ENCODE measurements around the gene IMPA2.
A peak's percentile ranks its signal among the peaks of the same experiment; 100 is the strongest.

The IMPA2 gene

DNA sequence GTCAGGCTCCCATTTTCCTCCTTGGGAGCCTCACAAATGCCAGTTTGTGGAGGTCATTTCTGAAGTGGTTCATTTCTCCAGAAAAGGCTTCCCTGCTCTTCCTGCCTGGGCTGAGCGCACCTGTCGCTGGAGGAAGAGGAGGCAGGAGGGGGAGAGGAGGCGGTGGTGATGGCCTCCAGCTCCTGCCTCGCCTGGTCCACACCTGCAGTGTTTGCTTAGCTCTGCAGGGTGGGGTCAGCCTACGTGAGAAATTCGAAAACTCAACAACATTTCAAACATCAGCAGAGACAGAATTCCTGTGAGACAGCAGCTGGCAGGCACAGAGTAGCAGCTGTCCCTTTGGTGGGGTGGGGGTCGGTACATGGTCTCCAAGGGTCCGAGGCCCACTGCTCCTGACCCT is 7.9 kb downstream of the IMPA2 start:
- intact Hi-C loops (cut with micrococcal nuclease): no loop called here
- H3K4me1 Mint-ChIP-seq (ENCODE audit: low read depth): peaks cover 69% of the 10 kb centered on the region
- no peaks in the 10 kb centered on the region for H3K9me3 Mint-ChIP-seq
- H3K36me3 Mint-ChIP-seq (ENCODE audit: low read depth): no peaks in the 10 kb centered on the region
- H3K4me3 Mint-ChIP-seq: no peak overlapping the region
- H3K27me3 Mint-ChIP-seq: no peaks in the 10 kb centered on the region
- H3K27ac Mint-ChIP-seq: no peak overlapping the region

DNA sequence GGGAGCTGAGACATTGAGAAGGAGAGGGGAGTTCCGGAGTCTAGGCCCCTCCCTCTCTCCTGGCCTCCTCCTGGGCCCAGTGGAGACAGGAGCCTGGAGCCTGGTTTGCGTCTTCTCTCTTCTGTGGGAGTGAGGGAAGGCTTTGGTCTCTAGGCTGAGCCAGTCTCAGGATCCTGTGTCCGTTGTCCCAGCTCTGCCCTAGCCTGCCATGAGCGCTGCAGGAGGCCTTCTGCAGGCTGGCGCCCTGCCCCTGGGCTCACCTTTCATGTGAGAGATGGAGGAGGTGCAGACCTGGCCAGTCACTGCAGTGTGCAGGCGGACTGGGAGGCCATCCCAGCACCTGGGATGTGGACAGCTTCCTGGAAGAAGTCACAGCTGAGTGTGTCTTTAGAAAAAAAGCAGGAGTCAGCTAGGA is 8.7 kb downstream of the IMPA2 start:
- H3K27me3 Mint-ChIP-seq: no peaks in the 10 kb centered on the region
- H3K27ac Mint-ChIP-seq: no peak overlapping the region
- H3K9me3 Mint-ChIP-seq: no peaks in the 10 kb centered on the region
- H3K4me1 Mint-ChIP-seq (ENCODE audit: low read depth): peaks cover 75% of the 10 kb centered on the region
- intact Hi-C loops (cut with micrococcal nuclease): no loop called here
- H3K4me3 Mint-ChIP-seq: no peak overlapping the region
- H3K36me3 Mint-ChIP-seq (ENCODE audit: low read depth): no peaks in the 10 kb centered on the region

DNA sequence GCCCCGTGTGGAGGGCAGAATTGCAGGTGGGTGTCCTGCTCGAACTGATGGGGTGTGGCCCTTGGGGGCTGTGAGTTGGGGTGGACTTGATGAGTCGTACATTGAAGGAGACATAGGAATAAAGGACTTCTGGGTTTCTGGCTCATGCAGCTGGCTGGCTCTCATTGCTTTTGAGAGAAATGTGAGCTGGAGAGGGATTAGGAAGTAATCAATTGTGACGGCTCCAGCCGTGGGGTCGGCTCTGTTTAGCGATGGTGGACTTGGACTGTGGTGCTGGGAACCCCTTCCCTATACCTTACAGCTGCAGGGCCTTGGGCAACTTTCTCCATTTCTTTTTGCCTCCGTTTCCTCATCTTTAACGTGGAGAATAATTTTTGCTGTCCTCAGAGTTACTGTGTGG is 9.2 kb downstream of the IMPA2 start:
- no peak overlapping the region for H3K27ac Mint-ChIP-seq
- H3K4me3 Mint-ChIP-seq: no peak overlapping the region
- no peaks in the 10 kb centered on the region for H3K36me3 Mint-ChIP-seq (ENCODE audit: low read depth)
- H3K4me1 Mint-ChIP-seq (ENCODE audit: low read depth): peaks cover 78% of the 10 kb centered on the region
- no peaks in the 10 kb centered on the region for H3K9me3 Mint-ChIP-seq
- no peaks in the 10 kb centered on the region for H3K27me3 Mint-ChIP-seq
- intact Hi-C loops (cut with micrococcal nuclease): no loop called here

DNA sequence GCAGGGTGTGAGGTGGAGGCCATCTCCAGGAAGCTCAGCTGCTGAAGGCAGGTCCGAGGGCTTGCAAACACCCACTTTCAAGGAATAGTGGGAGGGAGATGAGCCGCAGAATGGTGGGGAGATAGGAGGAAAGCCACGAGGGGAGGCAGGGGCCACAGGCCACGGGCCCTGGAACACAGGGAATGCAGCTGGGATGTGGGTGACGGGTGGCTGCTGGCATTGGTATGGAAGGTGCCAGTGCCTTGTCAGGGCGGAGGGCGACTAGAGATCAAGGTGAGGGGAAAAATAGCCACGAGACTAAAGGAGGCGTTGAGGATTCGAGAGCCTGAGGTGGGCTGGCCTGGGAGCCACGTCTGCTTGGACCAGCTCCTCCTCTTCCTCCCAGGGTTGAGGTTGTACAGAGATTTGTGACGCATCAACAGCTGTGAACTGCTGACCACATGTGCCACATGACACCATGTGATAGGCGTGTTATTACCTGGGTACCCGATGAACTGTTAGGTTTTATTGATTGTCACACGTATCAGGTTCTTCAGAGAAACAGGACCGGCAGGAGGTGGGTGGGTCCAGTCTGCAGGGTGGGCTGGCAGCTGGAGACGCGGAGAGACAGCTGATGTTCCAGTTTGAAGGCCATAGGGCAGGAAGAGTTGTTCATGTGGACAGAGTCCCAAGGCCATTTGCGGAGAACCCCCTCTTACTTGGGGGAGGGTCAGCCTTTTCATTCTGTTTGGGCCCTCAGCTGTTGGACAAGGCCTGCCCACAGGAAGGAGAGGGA is 9.9 kb downstream of the IMPA2 start:
- intact Hi-C loops (cut with micrococcal nuclease): no loop called here
- no peaks in the 10 kb centered on the region for H3K9me3 Mint-ChIP-seq
- H3K36me3 Mint-ChIP-seq (ENCODE audit: low read depth): no peaks in the 10 kb centered on the region
- peak overlapping the region; percentile 14 for H3K27ac Mint-ChIP-seq
- H3K27me3 Mint-ChIP-seq: no peaks in the 10 kb centered on the region
- H3K4me3 Mint-ChIP-seq: no peak overlapping the region
- peaks cover 78% of the 10 kb centered on the region for H3K4me1 Mint-ChIP-seq (ENCODE audit: low read depth)

DNA sequence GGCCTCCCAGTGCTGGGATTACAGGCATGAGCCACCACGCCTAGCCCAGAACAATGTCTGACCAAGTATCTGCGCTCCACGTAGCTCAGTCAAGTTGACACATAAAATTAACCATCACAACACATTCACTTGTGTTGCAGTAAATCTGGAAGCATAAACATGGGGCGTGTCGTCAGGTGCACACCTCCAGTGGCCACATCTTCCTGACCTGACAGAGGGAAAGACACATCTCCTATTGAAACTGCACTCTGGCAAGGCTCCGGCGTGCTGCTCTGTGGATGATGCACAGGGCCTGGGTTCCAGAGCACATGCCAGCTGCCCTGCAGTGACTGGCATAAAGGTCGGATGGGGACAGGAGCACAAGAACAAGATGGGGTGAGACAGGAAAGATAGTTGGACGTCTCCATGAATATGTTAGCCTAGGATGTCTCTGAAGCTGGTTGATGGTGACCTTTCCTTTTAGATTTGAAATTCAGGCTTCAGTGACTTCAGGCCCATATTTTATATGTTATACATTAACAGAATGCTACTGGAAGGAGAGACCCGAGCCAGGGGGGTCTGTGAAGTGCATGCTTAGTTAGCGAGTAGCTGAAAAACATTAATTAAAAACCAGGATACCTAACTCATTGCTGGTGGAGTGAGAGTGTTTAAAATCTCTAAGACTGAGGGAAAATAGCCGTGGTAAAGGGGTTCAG is 10.9 kb downstream of the IMPA2 start:
- H3K4me1 Mint-ChIP-seq (ENCODE audit: low read depth): peaks cover 74% of the 10 kb centered on the region
- H3K36me3 Mint-ChIP-seq (ENCODE audit: low read depth): no peaks in the 10 kb centered on the region
- H3K27me3 Mint-ChIP-seq: no peaks in the 10 kb centered on the region
- no peak overlapping the region for H3K4me3 Mint-ChIP-seq
- no peak overlapping the region for H3K27ac Mint-ChIP-seq
- H3K9me3 Mint-ChIP-seq: no peaks in the 10 kb centered on the region
- intact Hi-C loops (cut with micrococcal nuclease): no loop called here

DNA sequence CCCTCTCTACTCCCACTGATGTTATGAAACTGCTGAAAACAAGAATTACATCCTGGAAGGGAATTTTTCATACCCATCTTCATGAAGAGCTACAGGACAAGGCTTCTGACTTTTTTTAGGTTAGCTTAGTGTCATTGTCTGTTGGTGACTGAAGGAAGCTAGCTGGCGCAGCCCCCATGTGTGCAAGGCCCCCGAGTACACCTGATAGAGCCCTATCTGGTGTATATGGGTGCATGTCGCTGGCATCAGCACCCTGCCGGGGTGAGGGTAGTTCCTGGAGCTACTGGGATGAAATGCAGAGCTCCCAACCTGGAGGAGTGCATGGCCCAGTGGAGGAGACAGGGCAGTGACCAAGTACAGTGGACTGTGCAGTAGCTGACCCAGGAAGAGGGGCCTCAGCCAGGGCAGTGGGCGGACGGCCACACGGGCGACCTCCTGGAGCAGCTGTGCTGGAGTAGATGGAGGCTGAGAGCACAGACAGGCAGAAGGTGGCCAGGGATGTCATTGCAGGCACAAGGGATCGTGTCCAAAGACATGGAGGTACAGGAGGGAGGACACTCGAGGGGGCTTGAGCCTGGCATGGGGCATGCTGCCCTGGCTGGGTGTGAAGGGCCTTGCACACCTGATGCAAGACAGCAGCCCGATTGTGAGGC is 12.1 kb downstream of the IMPA2 start:
- H3K27ac Mint-ChIP-seq: peak overlapping the region; percentile 12
- intact Hi-C loops (cut with micrococcal nuclease): no loop called here

DNA sequence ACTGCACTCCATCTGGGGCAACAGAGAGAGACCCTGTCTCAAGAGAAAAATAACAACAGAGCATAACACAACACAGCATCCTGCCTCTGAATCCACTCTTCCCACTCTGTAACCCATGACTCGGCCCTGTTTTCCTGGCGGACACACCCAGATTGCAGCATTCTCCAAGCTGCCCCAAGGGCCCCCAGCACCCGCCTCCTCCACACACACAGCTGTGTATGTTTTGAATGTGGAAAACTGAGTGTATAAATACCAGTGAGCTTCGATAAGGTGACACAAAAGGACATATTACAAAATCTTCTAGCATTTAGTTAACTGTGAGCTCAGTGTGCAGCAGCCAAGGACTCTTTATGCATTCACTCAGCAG is 13.0 kb downstream of the IMPA2 start:
- intact Hi-C loops (cut with micrococcal nuclease): no loop called here
- Mint-ChIP-seq H3K36me3 (ENCODE audit: low read depth) (peaks cover 5% of the 10 kb centered on the region), H3K27me3 (no peaks in the 10 kb centered on the region), H3K27ac (no peak overlapping the region), H3K4me3 (no peak overlapping the region), H3K9me3 (no peaks in the 10 kb centered on the region), H3K4me1 (ENCODE audit: low read depth) (peaks cover 62% of the 10 kb centered on the region)

More for the DNA sequence above, 12.1 kb downstream of the IMPA2 start:
- peaks cover 71% of the 10 kb centered on the region for H3K4me1 Mint-ChIP-seq (ENCODE audit: low read depth)
- no peaks in the 10 kb centered on the region for H3K36me3 Mint-ChIP-seq (ENCODE audit: low read depth)
- H3K27me3 Mint-ChIP-seq: no peaks in the 10 kb centered on the region
- no peaks in the 10 kb centered on the region for H3K9me3 Mint-ChIP-seq
- H3K4me3 Mint-ChIP-seq: no peak overlapping the region

DNA sequence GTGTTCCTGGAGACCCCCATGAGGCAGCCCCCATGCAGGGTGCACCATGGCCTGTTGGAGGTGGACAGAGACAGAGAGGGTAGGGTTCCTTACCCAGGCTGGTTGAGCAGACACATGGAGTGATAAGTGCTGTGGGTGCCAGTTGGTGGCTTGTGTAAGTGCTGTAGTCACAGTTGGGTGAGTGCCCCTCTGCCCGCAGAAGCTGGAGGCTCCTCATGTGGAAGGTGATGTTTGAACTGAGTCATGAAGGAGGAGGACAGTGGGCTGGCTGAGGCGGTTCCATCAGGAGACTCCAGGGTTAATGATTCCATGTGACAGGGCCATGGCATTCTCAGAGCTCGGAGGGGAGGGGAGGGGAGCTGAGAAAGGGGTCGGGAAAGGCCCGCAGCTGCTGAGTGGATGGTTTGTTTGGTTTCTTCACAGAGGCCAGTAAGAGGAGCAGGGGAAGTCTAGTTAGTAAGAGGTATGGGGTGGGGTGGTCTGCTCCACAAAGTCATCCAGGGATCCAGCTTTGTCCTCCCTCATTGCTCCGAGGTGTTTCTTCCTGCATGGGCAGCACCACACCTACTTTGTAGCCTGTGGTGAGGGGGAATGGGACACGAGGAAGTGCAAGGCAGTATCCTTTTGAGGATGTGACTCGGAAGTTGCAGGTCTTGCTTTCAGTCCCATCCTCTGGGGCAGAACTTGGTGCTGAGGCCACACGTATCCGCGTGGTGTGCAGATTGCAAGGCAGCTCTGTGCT is 13.6 kb downstream of the IMPA2 start:
- H3K4me1 Mint-ChIP-seq (ENCODE audit: low read depth): peaks cover 57% of the 10 kb centered on the region
- peak overlapping the region; percentile 61 for H3K27ac Mint-ChIP-seq
- peaks cover 8% of the 10 kb centered on the region for H3K36me3 Mint-ChIP-seq (ENCODE audit: low read depth)
- intact Hi-C loops (cut with micrococcal nuclease): loop anchor here (1.0 kb wide), 2 partner anchors 57 to 262 kb away; no protein-coding TSS in a partner anchor
- no peak overlapping the region for H3K4me3 Mint-ChIP-seq
- H3K27me3 Mint-ChIP-seq: no peaks in the 10 kb centered on the region
- no peaks in the 10 kb centered on the region for H3K9me3 Mint-ChIP-seq

DNA sequence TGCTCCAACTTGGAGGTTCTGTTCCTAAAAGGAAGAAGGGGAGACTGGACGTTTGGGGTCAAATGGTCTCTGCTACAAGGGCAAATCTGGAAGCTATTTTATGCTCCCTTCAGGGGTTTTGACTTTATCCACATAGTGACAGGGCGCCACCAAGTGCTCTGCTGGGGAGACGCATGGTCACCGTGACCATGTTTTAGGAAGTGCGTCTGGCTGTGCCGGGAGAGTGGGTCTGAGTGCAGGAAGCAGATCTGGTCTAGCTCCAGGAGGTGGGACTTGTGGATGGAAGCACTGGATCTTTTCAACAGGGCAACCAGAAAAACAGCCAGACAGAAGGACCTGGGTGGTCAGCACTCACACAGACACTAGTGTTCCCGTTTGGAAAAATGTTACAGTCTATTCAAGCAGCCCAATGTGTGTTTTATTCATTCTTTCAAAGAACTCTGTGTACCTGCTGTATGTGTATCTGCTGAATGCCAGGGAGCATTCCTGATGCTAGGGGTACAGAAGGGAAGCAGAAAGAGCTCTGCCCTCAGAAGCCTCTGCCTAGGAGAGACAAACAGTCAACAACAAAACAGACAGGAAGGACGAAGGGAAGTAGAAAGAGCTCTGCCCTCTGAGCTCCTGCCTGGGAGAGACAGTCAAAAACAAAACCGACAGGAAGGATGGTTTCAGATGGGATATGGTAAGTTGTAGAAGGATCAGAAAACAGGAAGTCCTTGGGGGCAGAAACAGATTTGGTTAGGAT is 14.3 kb downstream of the IMPA2 start:
- intact Hi-C loops (cut with micrococcal nuclease): loop anchor here (1.0 kb wide), 2 partner anchors 57 to 262 kb away; no protein-coding TSS in a partner anchor
- Mint-ChIP-seq H3K4me3 (no peak overlapping the region), H3K9me3 (no peaks in the 10 kb centered on the region), H3K4me1 (ENCODE audit: low read depth) (peaks cover 50% of the 10 kb centered on the region), H3K27me3 (no peaks in the 10 kb centered on the region), H3K36me3 (ENCODE audit: low read depth) (peaks cover 15% of the 10 kb centered on the region), H3K27ac (peak overlapping the region; percentile 61)

DNA sequence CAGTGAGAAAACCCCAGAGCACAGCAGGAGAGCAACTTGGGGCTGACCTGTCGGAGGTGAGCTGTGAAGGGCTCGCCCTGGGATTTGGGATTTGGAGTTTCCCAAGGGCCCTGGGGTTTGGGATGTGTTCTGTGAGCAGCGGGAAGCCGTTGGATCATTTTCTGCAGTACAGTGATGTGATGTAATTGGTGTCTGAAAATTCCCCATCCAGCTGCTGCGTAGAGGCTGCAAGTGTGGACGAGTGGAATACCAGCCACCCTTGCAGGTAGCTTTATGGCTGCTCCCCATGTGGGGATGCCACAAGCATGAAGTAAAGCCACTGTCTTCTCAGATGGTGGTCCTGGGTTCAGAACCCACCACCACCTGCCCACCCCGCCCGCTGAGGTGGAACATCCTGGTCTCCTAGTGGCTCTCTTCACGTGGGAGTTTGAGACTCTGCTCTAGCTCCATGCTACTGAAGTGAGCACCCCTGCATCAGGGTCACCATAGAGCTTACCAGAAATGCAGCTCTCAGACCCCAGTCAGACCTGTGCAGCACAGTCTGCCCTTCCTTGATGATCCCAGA is 15.0 kb downstream of the IMPA2 start:
- intact Hi-C loops (cut with micrococcal nuclease): no loop called here
- Mint-ChIP-seq H3K36me3 (ENCODE audit: low read depth) (peaks cover 18% of the 10 kb centered on the region), H3K27me3 (no peaks in the 10 kb centered on the region), H3K27ac (peak overlapping the region; percentile 61), H3K4me3 (no peak overlapping the region), H3K4me1 (ENCODE audit: low read depth) (peaks cover 43% of the 10 kb centered on the region), H3K9me3 (no peaks in the 10 kb centered on the region)

DNA sequence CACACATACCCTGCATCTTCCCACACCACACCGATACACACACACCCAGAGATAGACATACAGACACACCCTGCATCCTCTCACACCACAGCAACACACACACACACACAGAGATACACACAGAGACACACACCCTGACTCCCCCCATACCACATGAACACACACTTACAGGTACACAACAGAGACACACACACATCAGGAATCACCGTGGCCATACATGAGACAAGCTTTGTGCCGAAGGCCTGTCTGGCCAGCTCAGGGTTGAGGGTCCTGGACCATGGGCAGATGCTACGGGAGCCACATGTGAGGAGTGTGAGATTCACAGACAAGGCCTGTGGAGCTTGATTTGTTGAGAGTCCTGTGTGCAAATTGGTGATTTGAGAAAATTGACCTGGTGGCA is 15.6 kb downstream of the IMPA2 start:
- H3K27ac Mint-ChIP-seq: peak overlapping the region; percentile 1
- peaks cover 40% of the 10 kb centered on the region for H3K4me1 Mint-ChIP-seq (ENCODE audit: low read depth)
- H3K4me3 Mint-ChIP-seq: no peak overlapping the region
- no peaks in the 10 kb centered on the region for H3K9me3 Mint-ChIP-seq
- H3K36me3 Mint-ChIP-seq (ENCODE audit: low read depth): peaks cover 23% of the 10 kb centered on the region
- intact Hi-C loops (cut with micrococcal nuclease): no loop called here
- H3K27me3 Mint-ChIP-seq: no peaks in the 10 kb centered on the region

DNA sequence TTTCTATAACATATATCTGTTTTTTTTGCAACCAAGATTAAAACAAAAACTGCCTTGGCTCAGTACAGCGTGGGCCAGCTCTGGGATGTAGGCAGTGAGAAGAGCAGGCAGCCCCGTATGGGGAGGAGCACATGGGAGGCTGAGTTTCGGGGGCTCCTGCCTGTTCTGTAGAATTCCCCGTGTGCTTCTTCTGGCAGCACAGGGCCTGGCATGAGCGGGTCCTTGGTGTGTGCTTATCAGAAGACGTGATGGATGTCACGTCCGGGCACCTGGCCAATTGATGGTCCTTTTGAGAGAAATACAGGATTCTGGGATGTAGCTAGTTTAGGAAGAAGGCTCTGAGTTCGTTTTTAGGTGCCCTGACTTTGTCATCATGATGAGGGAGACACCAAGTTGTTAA is 16.2 kb downstream of the IMPA2 start:
- no peak overlapping the region for H3K27ac Mint-ChIP-seq
- intact Hi-C loops (cut with micrococcal nuclease): no loop called here

DNA sequence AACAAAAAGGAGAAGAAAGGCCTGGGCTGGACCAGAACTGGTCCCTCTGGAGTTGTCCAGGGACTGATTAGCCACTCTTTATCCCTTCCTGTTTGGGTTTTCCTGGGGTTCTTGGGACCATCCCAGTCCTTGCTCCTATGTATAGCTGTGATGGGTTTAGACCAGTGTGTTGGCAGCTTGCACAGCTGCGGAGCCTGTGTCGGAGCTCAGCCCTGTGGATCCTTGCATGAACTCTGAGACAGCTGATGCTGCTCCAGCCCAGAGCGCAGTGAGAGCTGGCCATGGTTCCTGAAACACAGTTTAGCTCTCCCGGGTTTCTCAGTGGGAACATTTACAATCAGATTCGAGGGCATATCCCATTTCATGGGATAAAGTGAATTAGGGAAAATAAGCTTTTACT is 16.9 kb downstream of the IMPA2 start:
- no peak overlapping the region for H3K4me3 Mint-ChIP-seq
- peaks cover 30% of the 10 kb centered on the region for H3K36me3 Mint-ChIP-seq (ENCODE audit: low read depth)
- H3K4me1 Mint-ChIP-seq (ENCODE audit: low read depth): peaks cover 40% of the 10 kb centered on the region
- H3K27me3 Mint-ChIP-seq: no peaks in the 10 kb centered on the region
- H3K27ac Mint-ChIP-seq: no peak overlapping the region
- no peaks in the 10 kb centered on the region for H3K9me3 Mint-ChIP-seq
- intact Hi-C loops (cut with micrococcal nuclease): no loop called here

More for the DNA sequence above, 16.2 kb downstream of the IMPA2 start:
- Mint-ChIP-seq H3K4me1 (ENCODE audit: low read depth) (peaks cover 40% of the 10 kb centered on the region), H3K9me3 (no peaks in the 10 kb centered on the region), H3K4me3 (no peak overlapping the region), H3K27me3 (no peaks in the 10 kb centered on the region), H3K36me3 (ENCODE audit: low read depth) (peaks cover 27% of the 10 kb centered on the region)
